CD4-positive, alpha-beta T cell treated with Interleukin-4 for 1 hour (primary cell): ENCODE measurements around the gene MYLK2.

Source experiments
- DNase-seq, 2 donors: peaks; one replicate each; pipeline ENCODE4 v3.0.0-alpha.2; 2020 to 2022

MYLK2 gene

DNA sequence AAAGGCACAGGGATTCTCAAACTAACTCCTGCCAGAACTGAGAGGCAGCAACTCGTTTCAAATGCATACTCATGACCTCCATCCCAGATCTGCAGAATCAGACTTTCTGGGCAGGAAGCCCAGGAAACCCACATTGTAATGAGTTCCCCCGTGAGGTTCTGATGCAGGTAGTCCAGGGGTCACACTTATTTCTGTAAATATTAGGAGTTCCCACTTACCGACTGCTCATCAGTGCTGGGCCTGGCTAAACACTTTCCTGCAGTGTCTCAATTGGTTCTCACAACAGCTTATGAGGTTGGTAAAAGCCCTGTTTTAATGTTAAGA is 39.6 kb downstream of the MYLK2 start:
- DNase-seq = no peak

DNA sequence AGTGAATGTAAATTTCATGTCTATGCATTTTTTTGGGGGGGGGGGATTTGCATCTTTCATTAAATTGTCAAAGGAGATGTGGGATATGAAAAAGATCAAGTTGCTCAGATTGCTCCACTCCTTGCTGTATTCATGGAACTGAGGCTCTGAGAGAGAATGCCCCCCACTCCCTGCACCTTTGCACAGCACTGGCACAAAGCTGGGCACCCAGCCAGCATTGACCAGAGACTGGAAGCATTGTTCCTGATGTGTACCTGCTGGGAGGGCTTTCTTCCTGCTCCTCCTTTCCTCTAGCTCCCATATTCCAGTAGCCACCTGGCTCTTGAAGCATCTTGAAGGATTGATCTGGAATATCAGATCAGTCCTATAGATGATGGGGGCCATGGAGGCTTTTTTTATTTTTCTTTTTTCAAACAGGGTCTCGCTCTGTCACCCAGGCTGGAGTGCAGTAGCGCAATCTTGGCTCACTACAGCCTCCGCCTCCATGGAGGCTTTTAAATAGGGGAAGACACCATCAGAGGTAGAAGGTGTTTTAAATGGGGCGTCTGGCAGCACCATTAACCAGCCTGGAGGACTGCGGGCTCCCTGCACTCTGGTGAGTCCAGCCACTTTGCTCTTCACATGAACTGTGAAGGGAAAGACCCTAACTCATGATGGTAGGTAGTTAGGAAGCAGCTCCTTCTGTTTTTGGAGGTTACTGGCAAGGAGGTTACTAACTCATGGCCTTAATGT is 40.3 kb downstream of the MYLK2 start:
- no peak for DNase-seq

DNA sequence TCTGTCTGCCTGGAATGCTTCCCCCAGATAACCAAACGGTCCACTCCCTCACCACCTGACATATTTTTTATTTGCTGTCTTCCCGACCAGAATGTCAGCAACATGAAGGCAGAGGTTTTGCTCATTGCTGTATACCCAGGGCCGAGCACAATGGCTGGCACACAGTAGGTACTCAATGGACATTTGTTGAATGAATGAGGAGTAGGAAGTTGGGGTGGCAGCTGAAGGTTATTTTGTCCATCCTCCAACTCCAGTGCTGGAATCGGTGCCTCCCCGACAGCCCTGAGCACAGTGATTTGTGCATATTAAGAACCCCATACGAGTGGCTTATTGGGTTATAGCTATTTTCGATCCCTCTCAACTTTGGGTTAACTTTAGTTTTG is 40.8 kb downstream of the MYLK2 start:
- no peak for DNase-seq

DNA sequence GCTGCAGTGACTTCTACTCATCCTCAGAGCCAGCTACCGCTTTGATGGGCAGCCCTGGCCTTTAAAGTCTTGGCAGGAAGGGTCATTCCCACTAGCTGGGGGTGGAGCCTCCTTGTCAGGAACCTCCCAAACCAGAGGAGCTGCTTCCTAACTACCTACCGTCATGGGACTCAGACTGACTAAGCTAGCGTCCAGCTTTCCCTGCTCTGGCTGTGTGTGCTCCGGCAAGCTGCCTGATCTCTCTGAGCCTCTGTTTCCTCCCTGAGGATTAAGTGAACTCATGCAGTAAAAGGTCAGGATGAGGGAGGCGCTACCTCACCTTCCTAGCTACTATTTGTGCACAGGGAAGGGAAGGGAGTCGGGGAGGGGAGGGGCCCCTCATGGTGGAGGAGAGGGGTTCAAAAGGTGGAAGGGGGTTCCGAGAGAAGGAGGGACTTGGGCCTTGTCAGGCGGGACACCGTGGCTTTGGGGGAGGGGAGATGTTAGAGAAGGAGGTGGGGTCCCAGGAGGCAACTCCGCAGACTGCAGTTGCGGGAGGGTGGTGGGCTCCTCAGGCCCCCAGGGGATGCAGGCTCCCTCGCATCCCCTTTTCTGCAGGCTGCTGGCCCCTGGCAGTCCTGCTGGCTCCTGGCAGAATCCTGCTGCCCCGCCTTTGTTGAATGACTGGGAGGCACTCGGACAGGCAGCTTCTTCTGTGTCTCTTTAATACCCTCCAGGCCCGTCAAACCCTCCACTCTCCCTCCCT is 41.4 kb downstream of the MYLK2 start:
- no peak for DNase-seq

DNA sequence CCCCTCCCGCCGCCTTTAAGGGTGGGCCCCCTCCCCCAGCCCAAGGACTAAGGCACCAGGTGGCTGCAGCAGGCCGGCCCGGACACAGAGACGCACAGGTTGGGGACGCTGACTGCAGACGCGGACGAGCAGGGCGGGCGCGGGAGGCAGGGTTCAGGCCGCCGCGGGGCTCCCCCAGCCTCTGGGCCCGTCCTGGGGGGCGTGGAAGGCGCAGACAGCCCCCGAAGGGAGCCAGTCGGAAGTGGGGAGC is 41.9 kb downstream of the MYLK2 start:
- DNase-seq = no peak

DNA sequence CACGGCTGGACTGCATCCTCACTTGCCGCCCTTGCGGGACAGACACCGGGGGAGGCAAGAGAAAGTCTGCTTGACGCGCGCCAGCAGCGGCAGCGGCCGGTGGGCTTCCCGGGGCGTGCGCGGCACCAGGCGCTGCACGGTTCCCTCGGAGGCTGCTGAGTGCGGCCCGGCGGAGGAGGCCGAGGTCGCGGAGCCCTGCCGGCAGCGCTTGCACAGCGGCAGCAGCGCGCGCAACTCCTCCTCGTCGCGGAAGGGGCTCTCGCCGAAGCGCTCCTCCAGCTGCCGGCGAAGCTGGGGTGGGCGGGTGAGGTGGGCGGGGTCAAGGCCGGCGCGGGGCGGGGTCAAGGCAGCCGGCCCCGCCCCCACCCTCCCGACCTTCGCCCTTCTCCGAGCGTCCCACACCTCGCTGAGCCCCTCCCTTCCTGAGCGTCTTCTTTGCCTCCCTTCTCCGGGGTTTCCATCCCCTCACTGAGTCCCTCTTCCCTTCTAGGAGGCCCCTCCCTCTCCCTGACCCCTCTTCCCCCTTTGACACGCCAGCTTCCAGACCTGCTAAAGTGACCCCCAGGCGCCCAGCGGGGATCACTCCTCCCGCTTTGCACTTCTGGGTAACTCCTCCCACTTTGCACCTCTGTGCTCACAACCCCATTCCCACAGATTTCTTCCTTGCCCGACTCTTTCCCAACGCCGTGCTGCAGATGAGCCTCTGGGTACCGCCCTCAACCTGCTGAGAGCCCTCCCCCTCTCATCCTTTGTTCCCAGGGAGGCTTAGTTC is 42.4 kb downstream of the MYLK2 start:
- DNase-seq = peak; percentile 76 to 77

DNA sequence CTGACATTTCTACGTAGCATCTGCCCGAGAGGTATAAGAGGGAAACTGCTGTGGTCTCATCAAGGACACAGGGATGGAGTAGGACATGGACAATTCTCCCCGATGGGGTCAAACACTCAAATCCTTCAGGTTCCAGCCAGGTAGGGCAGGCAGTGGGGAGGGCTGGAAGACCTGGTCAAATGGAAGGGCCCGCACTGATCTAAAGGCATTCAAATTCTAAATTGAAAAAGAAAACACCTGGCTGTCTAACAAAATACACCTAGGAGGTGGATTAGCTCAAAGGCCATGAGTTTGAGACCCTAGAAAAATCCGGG is 43.0 kb downstream of the MYLK2 start:
- no peak for DNase-seq

DNA sequence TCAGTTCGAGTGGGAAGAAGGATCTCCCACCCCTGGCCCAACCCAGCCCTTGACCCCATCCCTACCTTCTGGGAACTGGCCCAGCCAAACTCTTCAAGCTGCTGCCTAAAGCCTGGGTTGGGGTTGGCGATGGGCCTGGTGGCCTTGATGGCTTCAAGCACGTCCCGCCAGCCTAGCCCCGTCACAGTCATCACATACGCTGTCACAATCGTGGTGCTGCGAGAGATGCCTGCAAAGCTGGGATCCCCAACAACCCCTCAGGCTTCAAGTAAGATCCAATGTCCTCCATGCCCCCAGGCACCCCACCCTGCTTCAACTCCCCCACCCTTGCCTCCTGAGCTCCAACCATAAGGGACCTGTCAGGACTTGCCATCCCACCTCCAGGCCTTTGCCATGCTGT is 43.4 kb downstream of the MYLK2 start:
- no peak for DNase-seq

DNA sequence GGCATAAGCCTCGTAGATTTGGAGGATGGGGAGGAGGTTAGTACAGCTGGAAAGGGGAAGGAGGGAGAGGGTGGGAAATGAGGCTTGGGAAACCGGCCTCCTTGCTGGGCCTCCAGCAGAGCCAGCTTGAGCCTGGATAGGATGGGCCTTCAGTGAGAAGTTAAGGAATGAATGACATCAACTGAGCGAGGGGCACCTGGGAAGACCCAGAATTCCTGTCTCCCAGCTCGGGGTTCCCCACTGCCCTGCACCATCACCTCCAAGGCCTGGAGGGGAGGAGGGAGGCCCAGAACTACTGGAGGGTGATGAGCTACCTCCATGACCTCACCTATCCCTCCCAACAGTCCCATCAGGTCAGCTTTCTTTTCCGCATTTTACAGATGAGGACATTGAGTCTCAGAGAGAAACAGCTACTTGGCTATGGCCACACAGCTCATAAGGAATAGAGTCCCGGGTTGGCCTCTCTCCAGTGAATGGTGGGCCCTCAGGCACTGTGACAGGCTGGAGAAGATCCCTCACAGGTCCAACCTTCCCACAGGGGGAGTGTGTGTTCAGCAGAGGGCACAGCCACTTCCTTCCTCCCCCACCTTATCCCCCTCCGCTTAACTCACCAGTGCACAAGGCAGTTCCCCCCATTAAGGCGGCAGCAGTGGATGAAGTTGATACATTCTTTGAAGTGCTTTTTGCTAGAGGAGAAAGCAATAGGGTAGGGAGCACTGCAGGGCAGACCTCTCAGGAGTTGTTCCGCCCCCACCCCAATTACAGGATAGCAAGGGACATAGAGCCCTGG is 44.3 kb downstream of the MYLK2 start:
- no peak for DNase-seq

DNA sequence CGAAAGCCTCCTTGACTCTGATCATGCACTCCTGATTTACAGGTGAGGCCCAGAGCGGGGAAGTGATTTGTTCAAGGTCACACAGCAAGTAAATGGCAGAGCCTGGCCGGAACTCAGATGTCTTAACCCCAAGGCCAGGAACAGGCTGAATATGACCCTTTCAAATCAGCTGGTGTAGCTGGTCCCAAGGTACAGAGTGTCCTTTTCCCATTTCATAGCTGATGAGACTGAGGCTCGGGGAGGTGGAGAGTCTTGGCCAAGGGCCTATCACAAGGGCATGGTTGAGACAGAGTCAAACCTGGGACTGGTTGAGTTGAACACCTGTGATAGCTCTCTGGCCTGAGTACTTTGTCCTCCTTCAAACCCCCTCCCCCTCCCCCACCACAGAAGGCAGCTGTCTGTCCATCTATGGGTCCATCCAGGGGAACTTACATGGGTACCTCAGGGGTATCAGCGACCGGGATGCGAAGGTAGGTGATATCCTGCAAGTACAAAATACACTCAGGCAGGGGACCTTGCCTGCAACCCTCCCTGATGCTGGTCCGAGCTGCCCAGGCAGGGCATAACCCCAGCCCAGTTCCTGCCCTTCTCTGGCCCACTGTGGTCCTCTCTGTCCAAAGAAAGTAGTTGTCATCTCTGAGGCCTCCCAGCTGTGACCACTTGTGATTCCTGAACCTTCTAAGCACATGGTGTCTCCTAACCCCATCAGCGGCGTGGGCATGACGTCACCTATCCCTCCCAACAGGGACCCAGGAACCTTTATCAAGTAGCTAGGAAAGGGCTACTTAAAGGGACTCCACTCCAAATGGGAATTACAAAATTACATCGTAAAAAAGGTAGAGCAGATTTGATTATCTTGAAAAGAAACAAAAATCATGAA is 45.6 kb downstream of the MYLK2 start:
- no peak for DNase-seq

DNA sequence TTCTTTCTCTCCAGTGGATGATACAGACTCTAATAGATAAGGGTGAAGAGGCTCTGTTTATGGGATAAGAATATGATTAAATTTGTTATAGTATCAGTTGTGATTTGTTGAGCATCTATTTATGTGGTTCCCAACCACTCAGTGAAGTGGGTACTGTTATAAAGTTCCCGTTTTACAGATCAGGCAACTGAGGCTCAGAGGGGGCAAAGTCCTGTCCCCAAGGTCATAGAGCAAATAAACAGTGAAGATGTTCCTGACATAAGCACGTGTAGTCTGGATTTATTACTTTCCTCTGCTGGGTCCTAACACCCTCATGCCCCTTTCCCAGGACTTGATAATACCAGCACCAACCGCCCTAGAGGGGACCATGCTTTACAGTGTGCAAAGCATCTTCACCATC is 47.1 kb downstream of the MYLK2 start:
- DNase-seq = no peak

DNA sequence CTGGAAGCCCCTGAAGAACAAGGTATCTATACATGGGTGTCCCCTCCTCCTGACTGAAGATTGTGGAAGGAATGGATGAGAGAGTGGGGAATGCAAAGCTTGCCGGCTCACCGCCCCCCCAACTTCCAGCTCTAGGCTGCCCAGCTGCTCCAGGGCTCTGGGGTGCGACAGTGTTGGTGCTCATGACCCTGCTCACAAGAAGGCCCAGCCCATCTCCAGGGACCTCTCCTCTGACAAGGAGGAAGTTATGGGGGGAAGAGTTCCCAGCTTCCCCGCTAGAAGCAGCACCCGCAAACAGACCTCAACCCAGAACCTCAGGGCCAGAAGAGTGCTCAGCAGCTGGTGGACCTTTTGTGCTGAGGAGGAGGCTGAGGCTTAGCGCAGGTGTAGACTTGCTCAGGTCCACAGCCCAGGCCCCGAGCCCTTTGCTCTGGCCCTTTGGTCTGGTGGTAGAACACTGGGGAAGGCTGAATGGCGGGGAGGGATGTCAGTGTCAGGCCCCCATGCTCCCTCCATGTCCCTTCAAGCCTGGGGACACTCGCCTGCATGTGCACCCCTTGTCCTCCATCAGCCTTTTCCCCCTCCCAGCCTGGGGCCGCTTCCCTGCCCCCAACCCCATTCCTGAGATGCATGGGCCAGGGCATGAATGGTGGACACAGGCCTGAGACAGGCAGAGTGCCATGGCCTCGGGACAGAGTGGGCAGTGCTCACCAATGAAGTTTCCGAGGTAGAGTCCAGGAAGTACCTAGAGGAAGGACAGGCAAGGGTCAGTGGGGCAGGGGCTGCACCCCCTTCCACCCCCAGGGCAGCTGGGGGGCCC is 49.9 kb downstream of the MYLK2 start:
- DNase-seq = no peak

DNA sequence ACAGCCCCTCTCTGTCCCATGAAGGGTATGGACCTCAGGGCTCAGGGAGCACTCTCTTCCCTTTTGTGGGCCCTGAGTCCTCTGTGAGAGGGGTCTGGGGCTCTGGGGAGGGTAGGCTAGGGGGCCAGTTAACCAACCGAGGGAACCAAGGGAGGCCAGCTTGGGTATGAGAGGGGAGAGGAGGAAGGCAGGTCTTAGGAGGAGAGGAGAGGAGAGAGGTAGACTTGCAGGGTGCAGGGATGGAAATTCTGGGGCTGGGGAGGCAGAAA is 50.5 kb downstream of the MYLK2 start:
- no peak for DNase-seq

DNA sequence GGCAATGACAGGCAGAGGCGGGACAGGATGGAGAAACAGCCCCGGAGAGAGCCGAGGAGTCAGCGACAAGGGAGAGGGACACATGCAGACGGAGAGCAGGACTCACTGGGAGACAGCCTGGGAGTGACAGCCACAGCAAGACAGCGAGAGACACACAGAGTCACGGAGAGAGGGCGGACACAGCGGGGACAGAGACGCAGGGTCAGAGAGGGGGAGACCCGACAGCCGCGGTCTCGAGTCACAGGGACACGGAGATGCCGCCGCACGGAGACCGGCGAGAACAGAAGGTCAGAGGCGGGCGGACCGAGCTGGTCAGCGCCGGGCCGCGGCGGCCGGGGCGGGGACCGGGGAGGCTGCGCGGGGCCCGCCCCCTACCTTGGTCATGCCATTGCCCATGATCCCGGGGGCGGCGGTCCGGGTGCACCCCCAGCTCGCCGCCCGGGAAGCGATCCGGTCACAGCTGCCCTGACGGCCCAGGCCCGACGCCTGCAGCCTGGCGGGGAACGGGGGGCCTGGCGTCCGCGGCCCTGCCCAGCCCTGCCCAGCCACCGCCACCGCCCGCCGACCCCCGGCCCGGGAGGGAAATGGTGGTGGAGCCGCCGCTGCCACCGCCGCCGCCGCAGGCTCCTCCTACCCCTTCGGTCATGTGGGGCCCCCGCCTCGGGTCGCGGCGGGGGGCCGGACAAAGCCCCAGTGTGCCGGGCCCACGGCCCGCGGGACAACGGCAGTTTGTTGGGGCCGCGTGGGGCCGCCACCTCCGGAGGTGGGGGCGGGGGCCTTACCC is 51.0 kb downstream of the MYLK2 start, which contains the start of the genes DUSP15 and TTLL9:
Gene DUSP15, minus strand, starts transcription at position 586 of the 784 bp plus-strand sequence. Its CDS starts 190 bp downstream, at position 396.
Gene TTLL9, plus strand, starts transcription at position 693 of the 784 bp plus-strand sequence. CDS start 493 bp downstream, outside the sequence.
- DNase-seq = no peak

DNA sequence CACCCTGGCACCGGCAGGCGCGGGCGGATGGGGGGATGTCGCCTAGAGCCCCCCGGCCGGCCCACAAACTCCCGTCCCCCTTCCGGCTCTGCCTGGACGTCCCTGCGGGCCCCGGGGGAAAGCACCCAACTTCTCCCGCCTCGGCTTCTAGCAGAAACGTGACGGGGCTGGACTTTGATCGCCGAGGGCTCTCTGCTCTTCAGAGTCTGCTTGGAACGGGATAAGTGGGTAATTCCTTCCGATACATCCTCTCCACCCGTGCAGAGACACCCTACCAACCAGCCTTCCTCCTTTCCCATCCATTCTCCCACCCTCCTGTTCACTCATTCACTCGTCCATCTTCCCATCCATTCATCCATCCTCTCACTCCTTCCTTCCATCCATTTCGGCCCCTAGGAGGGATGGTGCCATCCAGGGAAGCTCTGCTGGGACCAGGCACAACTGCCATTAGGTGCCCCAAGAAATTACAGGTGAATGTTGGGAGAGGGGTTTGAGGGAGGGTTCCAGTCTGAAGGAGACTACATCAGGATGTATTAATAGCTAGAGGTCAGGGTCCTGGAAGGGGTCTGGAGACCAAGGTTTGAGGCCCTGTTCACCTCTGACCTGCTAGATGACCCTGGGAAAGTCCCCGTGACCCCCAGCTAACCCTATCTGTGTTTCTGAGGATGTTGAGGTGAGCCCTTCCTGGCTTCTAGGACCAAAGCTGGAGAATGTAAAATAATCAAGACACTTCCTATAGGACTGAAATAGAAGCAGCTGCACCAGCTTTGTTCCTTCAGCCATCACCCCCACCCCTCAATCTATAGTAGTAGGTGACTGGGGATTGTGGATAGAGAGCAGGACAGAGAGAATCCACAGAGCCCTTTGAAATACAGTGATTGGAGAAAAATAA is 51.8 kb downstream of the MYLK2 start:
- no peak for DNase-seq

DNA sequence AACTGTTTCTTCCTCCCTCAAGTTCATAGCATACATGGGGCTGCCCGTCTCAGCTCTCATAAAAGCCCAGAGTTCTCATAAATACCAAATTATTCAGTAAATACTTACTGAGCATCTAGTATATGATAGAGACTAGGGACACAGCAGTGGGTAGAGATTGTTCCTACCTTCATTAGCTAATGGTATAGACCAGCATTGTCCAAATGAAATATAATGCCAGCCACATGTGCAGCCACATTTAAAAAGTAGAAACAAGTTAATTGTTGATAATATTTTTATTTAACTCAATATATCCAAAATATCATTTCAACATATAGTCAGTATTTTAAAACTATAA is 52.4 kb downstream of the MYLK2 start:
- DNase-seq = no peak

DNA sequence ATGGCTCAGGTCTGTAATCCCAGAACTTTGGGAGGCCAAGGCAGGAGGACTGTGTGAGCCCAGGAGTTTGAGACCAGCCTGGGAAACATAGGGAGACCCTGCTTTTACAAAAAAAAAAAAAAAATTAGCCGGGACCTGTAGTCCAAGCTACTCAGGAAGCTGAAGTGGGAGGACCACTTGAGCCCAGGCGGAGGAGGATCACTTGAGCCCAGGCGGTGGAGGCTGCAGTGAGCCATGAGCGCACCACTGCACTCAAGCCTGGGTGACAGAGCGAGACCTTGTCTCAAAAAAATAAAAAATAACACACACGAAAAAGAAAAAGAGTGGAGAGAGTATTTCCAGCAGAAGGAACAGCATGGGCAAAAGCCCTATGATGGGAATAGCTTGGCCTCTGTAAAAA is 53.2 kb downstream of the MYLK2 start:
- no peak for DNase-seq

DNA sequence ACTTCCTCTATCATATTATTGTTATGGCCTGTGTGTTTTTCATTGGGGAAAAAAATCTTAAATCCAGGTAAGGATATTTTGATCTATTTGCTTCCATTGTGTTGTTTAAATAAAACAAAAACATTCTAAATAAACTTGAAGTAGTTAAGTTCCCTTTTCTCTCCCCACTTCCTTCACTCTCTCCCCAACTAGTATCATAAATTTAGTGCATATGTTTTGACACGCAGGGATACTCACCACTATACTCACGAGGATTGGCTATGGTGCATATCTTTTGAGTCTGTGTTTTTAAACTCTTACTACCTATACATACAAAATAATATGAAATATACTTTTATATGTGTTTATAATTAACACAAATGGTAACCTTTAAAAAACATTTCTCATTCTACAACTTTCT is 56.5 kb downstream of the MYLK2 start:
- no peak for DNase-seq

DNA sequence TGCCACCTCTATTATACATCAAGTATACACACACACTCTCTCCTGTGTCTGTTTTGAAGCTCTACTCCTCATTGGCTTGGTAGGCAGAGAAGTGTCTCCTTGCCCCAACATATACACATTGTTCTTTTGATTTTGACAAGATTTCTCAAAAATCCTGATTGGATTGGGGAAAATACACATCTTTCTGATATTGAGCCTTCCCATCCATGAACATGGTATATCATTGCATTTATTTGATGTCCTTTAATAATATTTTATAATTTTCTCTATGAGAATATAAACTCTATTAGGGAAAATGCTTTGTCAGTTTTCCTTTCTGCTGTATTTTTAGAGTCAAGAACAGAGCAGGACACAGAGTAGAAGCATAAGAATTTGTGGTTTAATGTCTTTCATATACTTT is 58.5 kb downstream of the MYLK2 start:
- DNase-seq = no peak
